HG02852 (cell line): Measurements from ENCODE around the gene SLC17A8.

Experiments used
- ATAC-seq: cut with Tn5 transposase; IDR thresholded peaks from one replicate; pipeline ENCODE4 v1.9.1; 2021; ENCODE audit warnings: mild to moderate bottlenecking, moderate library complexity; ENCODE audit not compliant: unreplicated experiment

The SLC17A8 gene

GRCh38 chr12:100368066-100368465 lies 11.2 kb downstream of the SLC17A8 start:
- ATAC-seq = no peak

DNA sequence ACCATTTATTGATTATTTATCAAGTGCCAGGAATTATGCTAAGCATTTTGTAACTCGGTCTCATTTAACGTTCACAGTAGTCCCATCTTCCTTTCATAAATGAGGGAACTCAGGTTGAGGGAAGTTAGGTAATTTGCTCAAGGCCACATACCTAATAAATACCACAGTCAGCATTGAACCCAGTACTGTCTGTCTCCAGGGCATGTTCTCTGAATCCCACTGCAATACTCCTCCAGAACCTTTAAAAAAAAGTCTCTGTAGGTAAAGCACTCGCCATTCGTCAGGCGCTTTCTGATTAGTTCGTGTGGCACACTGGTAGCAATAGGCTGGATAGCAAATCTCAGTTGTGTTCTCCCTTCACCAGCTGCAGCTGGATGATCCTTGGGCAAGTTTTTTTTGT lies 14.3 kb downstream of the SLC17A8 start:
- ATAC-seq = no peak

GRCh38 chr12:100372853-100373640 lies 16.2 kb downstream of the SLC17A8 start:
- no peak for ATAC-seq

- ATAC-seq = no peak
These were observed 18.3 kb downstream of the SLC17A8 start for GRCh38 chr12:100375038-100375735.

GRCh38 chr12:100376161-100376560 lies 19.3 kb downstream of the SLC17A8 start:
- ATAC-seq = no peak

GRCh38 chr12:100381379-100381778 lies 24.5 kb downstream of the SLC17A8 start:
- no peak for ATAC-seq

DNA sequence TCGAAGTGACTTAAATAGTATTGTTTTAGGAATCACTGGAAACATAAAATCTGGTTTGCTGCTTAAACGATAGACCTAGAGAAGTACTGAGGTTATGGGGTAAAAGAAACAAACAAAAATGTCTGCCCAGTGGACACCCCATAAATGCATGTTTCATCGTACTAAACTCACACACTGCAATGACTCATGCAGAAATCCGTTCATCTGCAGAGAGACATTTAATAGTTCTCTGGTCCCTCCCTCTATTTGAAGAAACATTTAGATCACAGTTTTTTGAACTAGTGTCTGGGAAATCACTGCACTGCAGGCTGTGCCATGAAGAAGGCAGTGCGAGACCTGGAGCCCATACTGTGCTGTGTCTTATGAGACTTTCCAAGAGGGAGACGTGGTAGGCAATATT lies 25.5 kb downstream of the SLC17A8 start:
- ATAC-seq = no peak

DNA sequence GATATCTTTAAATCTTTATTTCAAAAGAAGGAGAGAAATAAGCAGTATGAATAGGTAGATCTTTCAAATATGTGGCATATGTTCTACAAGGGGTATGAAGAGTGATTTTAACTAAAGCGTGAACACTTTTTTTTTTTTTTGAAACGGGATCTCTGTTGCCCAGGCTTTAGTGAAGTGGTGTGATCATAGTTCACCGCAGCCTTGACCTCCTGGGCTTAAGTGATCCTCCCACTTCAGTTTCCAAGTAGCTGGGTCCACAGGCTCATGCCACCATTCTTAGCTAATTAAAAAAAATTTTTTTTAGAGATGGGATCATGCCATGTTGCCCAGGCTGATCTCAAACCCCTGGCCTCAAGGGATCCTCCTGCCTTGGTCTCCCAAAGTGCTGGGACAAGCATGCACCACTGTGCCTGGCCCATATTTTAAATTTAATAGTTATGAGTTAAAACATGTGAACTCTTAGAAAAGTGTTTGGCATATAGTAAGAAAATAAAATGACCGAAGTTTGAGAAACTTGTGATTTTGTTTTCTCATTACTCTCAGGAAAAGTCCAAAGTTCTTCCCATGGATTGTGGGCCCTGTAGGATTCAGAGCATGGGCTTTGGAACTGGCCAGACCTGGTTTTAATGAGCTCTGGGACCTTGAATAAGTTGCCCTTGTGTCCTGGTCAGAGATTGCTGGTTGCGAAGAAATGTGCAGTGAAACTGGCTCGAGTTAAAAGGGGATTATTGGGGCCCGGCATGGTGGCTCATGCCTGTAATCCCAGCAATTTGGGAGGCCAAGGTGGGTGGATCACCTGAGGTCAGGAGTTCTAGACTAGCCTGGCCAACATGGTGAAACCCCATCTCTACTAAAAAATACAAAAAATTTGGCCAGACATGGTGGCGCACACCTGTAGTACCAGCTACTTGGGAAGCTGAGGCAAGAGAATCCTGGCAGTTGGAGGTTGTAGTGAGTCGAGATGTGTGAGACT lies 27.0 kb downstream of the SLC17A8 start:
- ATAC-seq = no peak

GRCh38 chr12:100384559-100384935 lies 27.7 kb downstream of the SLC17A8 start:
- ATAC-seq = no peak

DNA sequence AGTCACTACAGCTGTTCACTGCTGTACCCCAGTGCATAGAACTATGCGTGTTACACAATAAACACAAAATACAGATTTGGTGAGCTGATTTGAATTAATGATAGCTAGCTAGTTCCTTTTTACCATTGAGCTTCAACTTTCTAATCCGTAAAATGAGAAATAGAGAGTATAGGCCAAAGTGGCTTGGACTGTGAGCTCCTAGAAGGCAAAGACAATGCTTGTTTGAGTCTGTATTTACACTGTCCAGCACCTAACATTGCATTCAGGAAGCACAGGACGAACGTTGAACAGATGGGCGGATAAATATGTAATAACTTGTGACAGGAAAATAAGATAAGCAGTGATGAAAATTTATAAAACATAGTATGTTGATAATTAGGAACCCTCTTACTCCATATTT lies 31.5 kb downstream of the SLC17A8 start:
- ATAC-seq = no peak

- ATAC-seq = no peak
These were observed 35.0 kb downstream of the SLC17A8 start for GRCh38 chr12:100391856-100392255.

GRCh38 chr12:100393200-100393599 lies 36.3 kb downstream of the SLC17A8 start:
- ATAC-seq = no peak

DNA sequence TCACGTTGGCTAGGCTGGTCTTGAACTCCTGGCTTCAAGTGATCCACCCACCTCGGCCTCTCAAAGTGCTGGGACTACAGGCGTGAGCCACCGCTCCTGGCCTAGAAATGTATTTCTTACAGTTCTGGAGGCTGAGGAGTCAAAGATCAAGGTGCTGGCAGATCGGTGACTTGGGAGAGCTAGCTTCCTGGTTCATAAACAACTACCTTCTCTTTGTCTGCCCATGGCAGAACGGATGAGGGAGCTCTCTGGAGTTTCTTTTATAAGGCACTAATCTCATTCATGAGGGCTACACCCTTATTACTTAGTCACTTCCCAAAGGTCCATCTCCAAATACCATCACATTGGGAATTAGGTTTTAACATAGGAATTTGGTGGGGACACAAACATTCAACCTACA lies 38.9 kb downstream of the SLC17A8 start:
- ATAC-seq = no peak

- no peak for ATAC-seq
These were observed 41.4 kb downstream of the SLC17A8 start for GRCh38 chr12:100398307-100398706.

- ATAC-seq = no peak
These were observed 42.2 kb downstream of the SLC17A8 start for GRCh38 chr12:100399095-100399494.

DNA sequence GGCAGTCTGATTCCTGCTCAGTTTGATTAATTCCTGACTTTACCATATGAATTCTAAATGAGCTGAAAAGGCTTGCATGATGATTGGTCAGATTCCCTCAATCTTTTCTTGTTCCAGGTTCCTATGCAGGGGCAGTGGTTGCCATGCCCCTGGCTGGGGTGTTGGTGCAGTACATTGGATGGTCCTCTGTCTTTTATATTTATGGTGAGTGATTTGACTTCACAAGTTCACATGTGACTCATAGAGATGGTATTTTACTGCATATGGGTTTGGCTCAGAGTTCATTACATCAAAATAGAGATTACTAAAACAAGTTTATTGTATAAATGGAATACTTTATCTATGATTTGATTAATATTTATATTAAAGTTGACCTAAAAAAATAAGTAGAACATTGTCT lies 44.8 kb downstream of the SLC17A8 start:
- ATAC-seq = no peak

GRCh38 chr12:100402763-100403162 lies 45.9 kb downstream of the SLC17A8 start:
- ATAC-seq = no peak

DNA sequence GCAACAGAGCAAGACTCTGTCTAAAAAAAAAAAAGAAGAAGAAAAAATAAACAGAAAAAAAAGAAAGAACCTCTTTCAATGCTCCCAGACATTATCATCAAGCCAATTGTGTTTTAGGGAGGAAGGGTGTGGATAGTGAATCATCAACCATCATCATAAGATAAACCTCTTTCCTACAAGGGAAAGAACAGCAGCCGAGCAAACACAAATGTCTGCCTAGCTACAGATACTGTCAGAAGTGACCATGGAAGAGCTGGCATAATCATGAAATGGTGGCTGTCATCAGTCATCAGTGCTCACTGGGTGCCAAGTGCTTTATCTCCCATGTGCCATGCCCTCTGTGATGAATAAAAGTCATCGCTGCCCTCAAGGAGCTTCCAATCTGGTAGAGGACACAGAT lies 46.6 kb downstream of the SLC17A8 start:
- ATAC-seq = no peak

- ATAC-seq = peak; percentile 77
These were observed 48.0 kb downstream of the SLC17A8 start for GRCh38 chr12:100404769-100405407.

- ATAC-seq = no peak
These were observed 56.1 kb downstream of the SLC17A8 start for GRCh38 chr12:100413001-100413400.

GRCh38 chr12:100414739-100415138 lies 57.9 kb downstream of the SLC17A8 start:
- ATAC-seq = no peak
